GM12874 (cell line): ENCODE data around the gene NLRP14.

Experiments
- CTCF ChIP-seq: IDR thresholded peaks from 2 replicates; pipeline ENCODE4 v1.5.1; 2011; ENCODE audit warnings: low read depth, mild to moderate bottlenecking, control low read depth, low read length, moderate library complexity; ENCODE audit not compliant: insufficient read depth

The NLRP14 gene

GRCh38 chr11:7028141-7028540 is 7.9 kb downstream of the NLRP14 start:
- no peak for TF ChIP-seq CTCF

GRCh38 chr11:7030836-7031235 is 10.6 kb downstream of the NLRP14 start:
- no peak for TF ChIP-seq CTCF

- TF ChIP-seq CTCF = no peak
Observed at GRCh38 chr11:7031471-7031871, 11.2 kb downstream of the NLRP14 start.

GRCh38 chr11:7032692-7033091 is 12.4 kb downstream of the NLRP14 start:
- TF ChIP-seq CTCF = no peak

GRCh38 chr11:7034019-7034418 is 13.7 kb downstream of the NLRP14 start:
- no peak for TF ChIP-seq CTCF

GRCh38 chr11:7046474-7047175 is 26.3 kb downstream of the NLRP14 start:
- TF ChIP-seq CTCF = no peak

GRCh38 chr11:7050191-7050590 is 29.9 kb downstream of the NLRP14 start:
- TF ChIP-seq CTCF = no peak
